ENCODE results near the gene ISCU.

ISCU gene

GRCh38 chr12:108603743-108604142, 41.3 kb downstream of the ISCU start:
- DNase-seq (ENCODE audit: low read depth) = no peak

GRCh38 chr12:108604208-108604941, 42.0 kb downstream of the ISCU start:
- no peak for DNase-seq (ENCODE audit: low read depth)

- no peak for DNase-seq (ENCODE audit: low read depth)
Measured at GRCh38 chr12:108605000-108605689, 42.7 kb downstream of the ISCU start.

GRCh38 chr12:108605690-108606406, 43.5 kb downstream of the ISCU start:
- no peak for DNase-seq (ENCODE audit: low read depth)

GRCh38 chr12:108606492-108606891, 44.1 kb downstream of the ISCU start:
- no peak for DNase-seq (ENCODE audit: low read depth)

GRCh38 chr12:108607981-108608600, 45.7 kb downstream of the ISCU start:
- DNase-seq (ENCODE audit: low read depth) = no peak

- no peak for DNase-seq (ENCODE audit: low read depth)
Measured at GRCh38 chr12:108608616-108609015, 46.2 kb downstream of the ISCU start.

- DNase-seq (ENCODE audit: low read depth) = no peak
Measured at GRCh38 chr12:108609537-108610335, 47.3 kb downstream of the ISCU start.

GRCh38 chr12:108610336-108610815, 48.0 kb downstream of the ISCU start:
- no peak for DNase-seq (ENCODE audit: low read depth)

GRCh38 chr12:108610856-108611605, 48.6 kb downstream of the ISCU start:
- DNase-seq (ENCODE audit: low read depth) = no peak

GRCh38 chr12:108611884-108612415, 49.6 kb downstream of the ISCU start:
- peak; percentile 43 for DNase-seq (ENCODE audit: low read depth)

- no peak for DNase-seq (ENCODE audit: low read depth)
Measured at GRCh38 chr12:108612788-108613282, 50.4 kb downstream of the ISCU start.

- DNase-seq (ENCODE audit: low read depth) = no peak
Measured at GRCh38 chr12:108613548-108613947, 51.2 kb downstream of the ISCU start.

GRCh38 chr12:108614041-108614440, 51.6 kb downstream of the ISCU start:
- no peak for DNase-seq (ENCODE audit: low read depth)

GRCh38 chr12:108614639-108615038, 52.2 kb downstream of the ISCU start:
- no peak for DNase-seq (ENCODE audit: low read depth)

GRCh38 chr12:108615918-108616317, 53.5 kb downstream of the ISCU start:
- no peak for DNase-seq (ENCODE audit: low read depth)

- DNase-seq (ENCODE audit: low read depth) = no peak
Measured at GRCh38 chr12:108616359-108616758, 54.0 kb downstream of the ISCU start.

- peak; percentile 70 for DNase-seq (ENCODE audit: low read depth)
Measured at GRCh38 chr12:108616941-108617858, 54.8 kb downstream of the ISCU start.
